Measurements from ENCODE around the gene TAS2R40.

TAS2R40 gene

GRCh38 chr7:143248761-143249354 is 27.0 kb downstream of the TAS2R40 start:
- TF ChIP-seq, protein P1, sequence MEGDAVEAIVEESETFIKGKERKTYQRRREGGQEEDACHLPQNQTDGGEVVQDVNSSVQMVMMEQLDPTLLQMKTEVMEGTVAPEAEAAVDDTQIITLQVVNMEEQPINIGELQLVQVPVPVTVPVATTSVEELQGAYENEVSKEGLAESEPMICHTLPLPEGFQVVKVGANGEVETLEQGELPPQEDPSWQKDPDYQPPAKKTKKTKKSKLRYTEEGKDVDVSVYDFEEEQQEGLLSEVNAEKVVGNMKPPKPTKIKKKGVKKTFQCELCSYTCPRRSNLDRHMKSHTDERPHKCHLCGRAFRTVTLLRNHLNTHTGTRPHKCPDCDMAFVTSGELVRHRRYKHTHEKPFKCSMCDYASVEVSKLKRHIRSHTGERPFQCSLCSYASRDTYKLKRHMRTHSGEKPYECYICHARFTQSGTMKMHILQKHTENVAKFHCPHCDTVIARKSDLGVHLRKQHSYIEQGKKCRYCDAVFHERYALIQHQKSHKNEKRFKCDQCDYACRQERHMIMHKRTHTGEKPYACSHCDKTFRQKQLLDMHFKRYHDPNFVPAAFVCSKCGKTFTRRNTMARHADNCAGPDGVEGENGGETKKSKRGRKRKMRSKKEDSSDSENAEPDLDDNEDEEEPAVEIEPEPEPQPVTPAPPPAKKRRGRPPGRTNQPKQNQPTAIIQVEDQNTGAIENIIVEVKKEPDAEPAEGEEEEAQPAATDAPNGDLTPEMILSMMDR (IDR thresholded peaks at IDR 0.05; ENCODE audit: insufficient read depth, missing control alignments) = no peak
- DNase-seq (ENCODE audit: insufficient read length, low spot score) (no peak), FAIRE-seq (no peak)

GRCh38 chr7:143250199-143250598 is 28.4 kb downstream of the TAS2R40 start:
- DNase-seq (ENCODE audit: insufficient read length, low spot score) (no peak), FAIRE-seq (no peak)
- TF ChIP-seq, protein P1 (IDR thresholded peaks at IDR 0.05; ENCODE audit: insufficient read depth, missing control alignments) = no peak

GRCh38 chr7:143250822-143251221 is 29.0 kb downstream of the TAS2R40 start:
- TF ChIP-seq, protein P1 (IDR thresholded peaks at IDR 0.05; ENCODE audit: insufficient read depth, missing control alignments) = no peak
- FAIRE-seq = no peak
- DNase-seq (ENCODE audit: insufficient read length, low spot score) = no peak

GRCh38 chr7:143252006-143252405 is 30.2 kb downstream of the TAS2R40 start:
- TF ChIP-seq, protein P1 (IDR thresholded peaks at IDR 0.05; ENCODE audit: insufficient read depth, missing control alignments) = no peak
- FAIRE-seq = no peak
- no peak for DNase-seq (ENCODE audit: insufficient read length, low spot score)

DNA sequence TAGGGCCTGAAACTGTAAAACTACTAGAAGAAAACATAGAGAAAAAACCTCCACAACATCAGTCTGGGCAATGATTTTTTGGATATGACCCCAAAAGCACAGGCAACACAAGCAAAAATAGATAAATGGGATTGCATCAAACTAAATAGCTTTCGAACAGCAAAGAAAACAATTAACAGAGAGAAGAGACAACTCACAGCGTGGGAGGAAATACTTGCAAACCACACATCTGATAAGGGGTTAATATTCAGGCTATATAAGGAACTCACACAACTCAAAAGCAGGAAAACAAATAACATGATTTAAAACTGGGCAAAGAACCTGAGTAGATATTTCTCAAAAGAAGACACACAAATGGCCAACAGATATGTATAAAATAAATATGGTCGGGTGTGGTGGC is 33.7 kb downstream of the TAS2R40 start:
- FAIRE-seq (no peak), DNase-seq (ENCODE audit: insufficient read length, low spot score) (no peak)
- TF ChIP-seq, protein P1 (IDR thresholded peaks at IDR 0.05; ENCODE audit: insufficient read depth, missing control alignments) = no peak

DNA sequence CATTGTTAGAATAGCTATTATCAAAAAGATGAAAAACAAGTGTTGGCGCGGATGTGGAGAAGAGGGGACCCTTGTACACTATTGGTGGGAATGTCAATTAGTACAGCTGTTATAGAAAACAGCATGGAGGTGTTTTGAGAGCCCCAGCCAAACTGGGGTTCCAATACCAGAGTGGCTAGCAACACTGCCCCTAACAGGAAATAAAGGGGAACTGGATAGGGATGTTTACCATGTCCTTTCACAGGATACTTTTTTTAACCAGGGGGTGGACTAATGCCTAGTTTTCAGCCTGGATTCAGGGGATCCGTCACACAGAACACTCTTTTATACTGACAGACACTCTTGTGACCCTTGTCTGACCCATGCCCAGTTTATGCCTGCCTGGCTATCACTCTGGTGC is 34.5 kb downstream of the TAS2R40 start:
- FAIRE-seq (no peak), DNase-seq (ENCODE audit: insufficient read length, low spot score) (no peak)
- TF ChIP-seq, protein P1 (IDR thresholded peaks at IDR 0.05; ENCODE audit: insufficient read depth, missing control alignments) = no peak

GRCh38 chr7:143256932-143257331 is 35.1 kb downstream of the TAS2R40 start:
- FAIRE-seq = no peak
- TF ChIP-seq, protein P1 (IDR thresholded peaks at IDR 0.05; ENCODE audit: insufficient read depth, missing control alignments) = no peak
- no peak for DNase-seq (ENCODE audit: insufficient read length, low spot score)

Data from D721Med (cell line).